Stimulated activated CD4-positive, alpha-beta T cell treated with anti-CD3 and anti-CD28 coated beads, Interleukin-1b, Interleukin-23, amount 100 ng/mL, for 48 hours (primary cell): ENCODE data around the gene NUMA1.
A peak's percentile ranks its signal among the peaks of the same experiment; 100 is the strongest.

Source experiments
- DNase-seq: peaks from one replicate; pipeline ENCODE4 v3.0.0-alpha.2; 2020

The NUMA1 gene

DNA sequence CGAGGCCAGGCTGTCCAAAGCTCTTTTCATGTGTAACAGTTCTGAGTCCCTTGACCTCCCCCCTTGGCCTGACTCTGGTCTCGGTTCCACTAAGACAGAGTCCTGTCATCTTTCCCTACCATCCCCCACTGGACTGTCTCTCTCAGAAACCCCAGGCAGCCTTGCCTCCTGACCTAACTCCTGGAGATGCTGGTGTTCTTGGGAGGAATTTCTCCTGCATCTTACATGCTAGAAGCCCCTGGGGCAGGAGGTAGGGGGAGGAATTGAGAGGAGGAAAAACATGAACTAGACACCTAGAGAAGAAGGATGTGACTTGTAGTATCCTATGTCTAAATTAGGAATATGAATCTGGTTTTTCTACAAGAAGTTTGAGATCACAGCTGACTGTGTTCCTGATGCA is 82.3 kb downstream of the NUMA1 start:
- DNase-seq: no peak

DNA sequence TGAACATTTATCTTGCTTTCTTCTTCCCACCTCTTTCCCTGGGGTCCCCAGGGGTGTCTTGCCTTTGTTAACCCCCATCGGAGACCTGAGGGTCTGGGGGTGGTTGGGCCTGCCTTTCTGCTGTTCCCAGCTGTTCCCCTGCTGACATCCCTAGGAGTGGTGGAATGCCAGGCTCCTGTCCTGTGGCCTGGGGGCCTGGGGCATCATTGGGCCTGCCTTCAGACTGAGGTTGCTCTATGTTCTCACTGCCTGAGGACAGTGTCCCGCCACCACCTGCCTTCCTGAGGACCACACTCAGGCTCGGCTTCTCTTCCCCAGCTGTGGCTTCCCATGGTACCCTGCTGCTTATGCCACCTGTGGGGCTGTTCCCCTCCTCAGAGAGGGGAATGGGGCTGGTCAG is 82.7 kb downstream of the NUMA1 start:
- DNase-seq: no peak

DNA sequence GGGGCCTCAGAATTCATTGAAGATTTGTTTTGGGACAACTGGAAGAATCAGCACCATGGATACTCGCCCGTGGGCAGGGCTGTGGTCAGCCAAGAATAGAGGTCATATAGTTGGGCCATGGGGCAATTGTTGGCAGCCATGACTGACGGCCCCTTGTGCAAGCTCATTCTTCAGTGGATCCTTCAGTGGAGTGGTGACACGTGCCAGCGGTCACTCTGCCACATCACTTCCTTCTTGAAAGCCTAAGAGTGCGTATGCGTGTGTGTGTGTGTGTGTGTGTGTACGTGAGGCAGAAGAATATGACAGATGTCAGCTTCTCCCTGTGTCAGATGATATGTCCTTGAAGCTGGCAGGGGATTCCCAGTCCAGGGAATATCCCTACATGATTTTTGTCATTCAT is 83.4 kb downstream of the NUMA1 start:
- DNase-seq: no peak

DNA sequence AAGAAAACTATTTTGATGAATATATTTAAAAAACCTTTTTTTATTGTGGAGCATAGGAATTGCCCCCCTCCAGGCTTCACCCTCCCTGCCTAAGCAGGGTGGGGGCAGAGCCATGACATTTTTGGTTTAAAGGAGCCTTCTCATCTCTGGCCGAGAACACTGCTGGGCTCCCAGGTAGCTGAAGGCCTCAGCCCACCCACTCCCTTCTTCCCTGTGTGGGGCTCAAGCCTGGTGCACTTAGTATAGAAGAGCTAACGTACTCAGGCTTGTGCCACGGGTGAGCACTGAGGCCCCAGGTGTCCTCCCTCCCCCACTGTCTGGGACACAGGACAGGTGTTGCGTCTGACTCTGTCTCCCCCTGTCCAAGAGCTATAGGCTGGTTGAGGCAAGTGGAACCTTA is 83.8 kb downstream of the NUMA1 start:
- DNase-seq: no peak

DNA sequence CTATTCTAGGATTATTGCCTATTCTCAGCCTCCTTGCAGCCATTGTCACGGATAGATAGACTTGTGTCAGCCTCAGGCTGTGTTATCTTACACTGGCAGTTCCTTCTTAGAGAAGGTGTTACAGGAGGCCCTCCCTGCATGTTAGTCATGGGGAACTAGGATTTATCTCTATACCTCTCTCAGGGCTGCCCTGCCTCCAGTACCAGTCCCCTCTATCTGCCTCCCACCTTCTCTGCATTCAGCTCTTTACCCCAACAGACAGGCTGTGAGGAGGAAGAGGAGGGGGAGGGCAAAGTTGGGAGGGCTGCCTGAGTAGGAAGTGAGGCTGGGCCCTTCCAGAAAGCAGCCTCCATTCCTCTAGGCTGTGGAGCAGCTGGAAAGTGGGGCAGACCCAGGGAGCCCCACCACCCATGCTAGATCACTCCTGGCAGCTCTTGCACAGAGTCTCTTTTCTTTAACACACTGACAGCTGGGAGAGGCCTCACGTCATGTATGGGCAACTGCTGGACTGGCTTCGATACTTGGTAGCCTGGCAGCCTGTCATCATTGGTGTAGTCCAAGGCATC is 84.5 kb downstream of the NUMA1 start:
- no peak for DNase-seq

DNA sequence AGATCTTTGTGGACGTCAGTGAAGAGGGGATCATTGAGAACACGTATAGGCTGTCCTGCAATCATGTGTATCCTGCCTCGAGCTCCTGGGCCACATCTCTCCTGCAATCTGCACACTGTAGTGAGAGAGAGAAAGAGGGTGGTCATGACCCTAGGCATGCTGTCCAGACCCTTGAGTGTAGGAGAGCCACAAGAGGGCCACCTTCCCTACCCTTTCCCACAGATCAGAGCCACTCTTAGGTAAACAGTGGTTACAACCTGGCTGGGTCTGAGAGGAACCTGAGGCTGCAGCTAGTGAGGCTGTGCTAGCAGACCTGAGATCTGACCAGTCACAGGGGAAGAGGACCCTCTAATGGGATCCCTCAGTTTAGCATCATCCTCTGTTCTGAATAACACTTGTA is 85.6 kb downstream of the NUMA1 start:
- DNase-seq: no peak

DNA sequence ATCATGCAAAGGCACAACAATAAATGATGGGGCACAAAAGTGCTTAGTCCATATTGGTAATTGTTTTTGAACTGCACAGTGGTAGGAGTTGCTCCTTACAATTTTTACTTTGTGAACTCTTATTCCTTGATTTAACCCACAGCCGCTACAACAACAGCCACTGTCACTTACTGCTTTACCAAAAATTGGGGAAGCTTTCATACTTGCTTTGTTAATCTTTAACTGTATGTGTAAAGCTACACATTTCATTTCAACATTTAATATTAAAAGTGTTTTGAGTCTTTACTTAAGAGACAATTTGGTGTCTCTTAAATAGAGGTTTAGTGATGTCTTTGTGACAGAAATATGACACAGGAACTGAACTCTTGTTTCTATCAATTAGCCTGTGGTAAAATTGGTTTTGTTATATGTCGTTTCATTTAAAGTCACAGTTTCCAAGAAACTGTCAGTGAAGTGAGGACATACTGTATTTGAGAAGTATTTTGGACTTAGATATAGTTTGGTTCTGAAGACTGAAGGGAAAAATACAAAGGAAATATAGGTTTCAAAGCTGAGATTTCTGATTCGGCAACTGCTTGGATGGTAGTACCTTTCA is 88.1 kb downstream of the NUMA1 start:
- DNase-seq: no peak

DNA sequence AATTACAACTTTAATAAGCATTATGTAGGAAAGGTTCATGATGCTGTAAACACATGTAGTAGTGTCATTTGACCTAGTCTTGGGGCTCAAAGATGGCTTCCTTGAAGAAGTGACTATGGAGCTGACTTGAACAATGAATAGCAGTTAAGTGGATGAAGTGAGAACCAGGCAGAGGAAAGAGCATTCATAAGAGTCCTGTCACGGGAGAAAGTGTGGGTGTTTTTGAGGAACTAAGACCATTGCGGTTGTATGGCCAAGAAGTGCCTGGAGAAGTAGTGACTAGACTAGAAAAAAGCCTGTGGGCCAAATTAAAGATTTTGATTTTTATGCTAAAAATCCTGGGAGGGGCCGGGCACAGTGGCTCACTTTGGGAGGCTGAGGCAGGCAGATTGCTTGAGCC is 88.8 kb downstream of the NUMA1 start:
- DNase-seq: no peak

DNA sequence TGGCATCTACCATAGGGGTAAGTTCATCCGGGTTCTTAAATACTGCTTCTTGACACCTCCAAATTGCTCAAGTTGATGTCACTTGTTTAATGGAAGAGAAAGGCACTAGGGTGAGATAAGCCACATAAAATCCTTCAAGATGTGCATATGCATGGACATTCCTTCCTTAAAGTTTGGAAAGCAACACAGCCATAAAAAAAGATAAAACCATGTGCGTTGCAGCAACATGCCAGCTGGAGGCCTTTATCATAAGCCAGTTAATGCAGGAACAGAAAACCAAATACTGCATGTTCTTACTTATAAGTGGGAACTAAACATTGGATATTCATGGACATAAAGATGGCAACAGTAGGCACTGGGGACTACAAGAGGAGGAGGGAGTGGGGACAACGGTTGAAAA is 89.6 kb downstream of the NUMA1 start:
- DNase-seq: no peak

DNA sequence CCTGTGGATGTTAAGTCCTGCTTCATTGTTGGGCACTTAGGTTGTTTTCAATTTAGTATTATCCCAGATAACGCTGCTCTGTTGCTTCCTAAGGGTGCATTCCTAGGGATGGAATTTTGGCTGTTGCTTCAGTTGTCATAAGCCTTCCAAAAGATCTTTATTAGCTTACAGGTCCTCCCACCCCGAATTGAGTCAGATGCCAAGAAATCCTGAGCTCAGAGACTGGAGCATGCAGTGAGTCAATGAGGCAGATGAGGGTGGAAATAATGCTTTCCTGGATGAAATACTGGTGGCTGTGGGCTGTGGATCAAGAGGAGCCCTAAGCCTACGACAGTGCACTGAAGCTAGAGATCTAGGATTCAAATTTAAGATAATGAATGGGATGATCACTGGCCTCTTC is 92.3 kb downstream of the NUMA1 start:
- DNase-seq: no peak

DNA sequence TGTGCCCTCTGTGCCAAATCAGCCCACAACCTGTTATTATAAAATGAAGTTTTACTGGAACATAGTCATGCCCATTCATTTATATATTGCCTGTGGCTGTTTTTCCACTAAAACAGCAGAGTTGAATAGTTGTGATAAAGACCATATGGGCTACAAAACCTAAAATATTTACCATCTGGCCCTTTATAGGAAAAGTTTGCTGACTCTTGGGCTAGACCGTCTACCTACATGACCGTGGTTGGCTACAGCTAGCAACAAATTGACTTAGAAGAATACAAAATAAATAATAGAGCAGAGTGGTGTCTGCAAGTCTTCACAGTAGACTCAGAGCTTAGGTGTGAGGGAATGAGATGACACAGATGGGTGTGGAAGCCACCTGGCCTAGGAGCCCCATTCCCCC is 92.8 kb downstream of the NUMA1 start:
- no peak for DNase-seq

DNA sequence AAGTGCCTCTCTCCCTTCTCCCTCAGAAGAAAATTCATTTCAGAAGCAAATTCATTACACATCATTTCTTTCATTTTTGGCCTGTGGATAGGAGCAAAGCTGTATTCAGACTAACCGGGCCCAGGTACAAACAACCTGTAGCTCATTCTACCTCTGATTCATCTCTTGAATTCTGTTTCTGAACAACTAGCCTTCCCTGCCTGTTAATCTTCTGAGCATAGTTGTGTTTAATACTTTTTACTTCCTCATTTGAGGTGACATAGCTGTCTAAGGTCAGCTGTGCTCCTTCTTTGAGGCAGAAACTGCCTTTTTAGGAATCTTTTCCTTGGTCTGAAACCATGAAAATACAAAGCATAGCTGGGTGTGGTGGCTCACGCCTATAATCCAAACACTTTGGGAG is 94.2 kb downstream of the NUMA1 start:
- DNase-seq: no peak

DNA sequence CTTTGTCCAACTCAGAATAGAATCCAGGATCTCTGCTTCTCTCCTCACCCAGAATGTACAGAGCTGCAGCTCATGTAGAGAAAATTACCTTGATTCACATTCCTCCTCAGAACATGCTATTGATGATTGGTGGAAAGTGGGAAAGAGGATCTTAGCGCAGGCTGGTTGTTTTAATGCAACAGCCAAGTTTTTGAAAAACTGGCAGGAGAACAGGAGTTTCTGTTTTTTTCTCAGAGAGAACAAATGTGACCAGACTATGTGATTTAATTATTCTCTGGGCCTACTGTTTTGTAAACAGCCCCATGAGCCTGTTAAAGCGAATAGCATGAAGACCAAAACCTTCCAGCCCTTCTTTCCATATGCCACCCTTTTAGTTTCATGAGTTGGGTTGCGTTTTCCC is 100.7 kb downstream of the NUMA1 start:
- no peak for DNase-seq

DNA sequence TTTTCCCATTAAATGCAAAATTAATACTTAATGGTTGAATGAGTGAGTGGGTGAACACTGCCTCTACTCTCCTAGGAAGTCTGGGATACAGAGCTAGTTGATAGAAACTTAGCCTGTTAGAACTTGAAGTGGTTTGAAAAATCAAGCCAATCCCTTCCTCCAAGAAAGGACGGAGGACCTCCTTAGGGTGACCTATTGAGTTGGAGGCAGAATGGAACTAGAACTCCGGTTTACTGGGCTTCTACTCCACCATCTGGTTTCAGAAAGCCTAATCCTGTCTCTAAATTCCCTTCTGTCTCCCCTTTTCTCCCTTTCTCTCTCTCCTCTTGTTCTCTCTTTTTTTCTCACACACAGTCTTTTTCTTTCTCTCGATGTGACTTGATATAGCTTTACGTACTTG is 101.2 kb downstream of the NUMA1 start:
- DNase-seq: no peak

DNA sequence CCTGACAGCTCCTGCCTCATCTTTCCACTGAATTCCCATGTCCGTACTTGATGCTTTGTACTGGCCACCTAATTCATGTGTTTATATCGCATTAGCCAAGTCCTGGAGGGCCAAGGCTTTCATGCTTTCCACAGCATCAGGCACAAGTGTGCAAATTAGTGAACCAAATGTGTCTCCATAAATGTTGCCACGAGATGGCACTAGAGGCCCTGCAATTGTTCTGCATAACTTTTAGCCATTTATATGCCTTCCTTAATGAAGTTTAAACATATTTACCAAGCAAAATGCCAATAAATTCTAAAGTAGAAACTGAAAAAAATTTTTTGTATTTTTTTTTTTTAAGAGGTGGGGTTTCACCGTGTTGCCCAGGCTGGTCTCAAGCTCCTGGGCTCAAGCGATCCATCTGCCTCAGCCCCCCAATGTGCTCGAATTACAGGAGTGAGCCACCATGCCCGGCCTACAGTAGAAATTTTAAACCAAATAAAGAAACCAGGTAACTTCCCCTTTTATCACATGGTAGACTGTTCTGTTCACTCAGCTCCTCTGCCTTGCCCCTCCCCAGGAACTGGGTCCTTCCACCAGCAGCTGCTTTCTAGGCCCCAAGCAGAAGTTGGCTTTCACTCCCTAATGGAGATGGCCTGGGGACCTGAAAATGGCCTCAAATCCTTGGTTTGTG is 102.5 kb downstream of the NUMA1 start:
- peak; percentile 35 for DNase-seq

DNA sequence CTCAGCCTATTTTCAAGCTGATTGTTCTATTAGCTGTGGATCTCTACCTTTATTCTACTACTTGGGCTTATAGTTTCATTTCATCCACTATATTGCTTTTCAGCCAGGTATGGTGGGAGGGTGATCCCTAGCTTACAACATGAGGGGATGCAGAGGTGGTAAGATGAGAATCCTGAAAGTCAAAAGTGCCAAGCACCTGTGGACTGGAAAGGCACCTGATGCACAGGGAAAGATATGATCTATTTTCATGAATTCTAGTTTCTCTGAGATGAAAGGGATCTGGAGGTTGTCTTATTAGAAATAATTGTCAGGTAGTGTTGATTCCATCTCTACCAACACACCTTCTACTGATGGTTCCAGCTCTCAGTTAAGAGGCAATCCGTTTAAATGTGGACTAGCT is 103.3 kb downstream of the NUMA1 start:
- no peak for DNase-seq

DNA sequence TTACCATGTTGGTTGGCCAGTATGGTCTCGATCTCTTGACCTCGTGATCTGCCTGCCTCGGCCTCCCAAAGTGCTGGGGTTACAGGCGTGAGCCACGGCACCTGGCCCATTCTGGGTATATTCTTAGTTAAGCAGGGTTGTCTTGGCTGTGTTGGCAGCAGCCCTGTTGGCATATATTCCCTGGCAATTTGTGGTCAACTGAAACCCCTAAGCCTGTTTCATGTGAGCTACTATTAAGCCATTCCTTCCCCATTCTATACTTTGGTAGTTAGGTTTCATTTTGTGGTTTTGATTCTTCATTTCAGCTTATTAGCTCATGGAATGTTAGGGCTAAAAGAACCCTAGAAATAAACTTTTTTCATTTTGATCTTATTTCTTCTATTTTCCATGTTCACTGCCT is 103.8 kb downstream of the NUMA1 start:
- DNase-seq: no peak

DNA sequence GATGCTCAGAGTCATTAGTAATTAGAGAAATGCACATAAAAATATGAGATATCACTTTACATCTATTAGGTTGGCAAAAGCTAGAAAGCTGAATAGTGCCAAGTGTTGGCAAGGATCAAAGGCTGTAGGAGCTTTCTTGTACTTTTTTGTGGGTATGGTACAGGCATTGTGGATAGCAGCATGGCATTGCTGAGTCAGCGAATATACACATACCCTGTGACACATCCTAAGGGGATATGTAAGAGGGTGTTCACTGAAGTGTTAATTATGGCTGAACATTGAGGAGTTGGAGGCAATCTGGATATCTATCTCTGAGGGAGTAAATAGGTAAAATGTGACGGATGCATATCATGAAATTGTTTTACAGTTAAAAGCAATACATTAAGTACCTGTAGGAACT is 108.7 kb downstream of the NUMA1 start:
- no peak for DNase-seq

DNA sequence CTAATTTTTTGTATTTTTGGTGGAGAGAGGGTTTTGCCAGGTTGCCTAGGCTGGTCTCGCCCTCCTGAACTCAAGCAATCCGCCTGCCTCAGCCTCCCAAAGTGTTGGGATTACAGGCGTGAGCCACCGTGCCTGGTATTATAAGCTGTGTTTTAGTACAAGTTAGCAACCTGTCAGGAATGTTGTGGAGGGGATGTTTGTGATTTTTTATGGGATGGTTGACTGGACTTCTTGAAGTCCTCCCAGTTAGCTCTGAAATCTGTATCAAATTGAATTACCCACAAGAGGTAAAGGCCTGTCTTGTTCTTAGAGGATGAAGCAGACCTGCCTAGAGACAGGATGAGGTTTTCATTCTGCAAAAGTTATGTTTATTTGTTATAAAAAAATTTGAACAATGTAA is 115.7 kb downstream of the NUMA1 start:
- no peak for DNase-seq

DNA sequence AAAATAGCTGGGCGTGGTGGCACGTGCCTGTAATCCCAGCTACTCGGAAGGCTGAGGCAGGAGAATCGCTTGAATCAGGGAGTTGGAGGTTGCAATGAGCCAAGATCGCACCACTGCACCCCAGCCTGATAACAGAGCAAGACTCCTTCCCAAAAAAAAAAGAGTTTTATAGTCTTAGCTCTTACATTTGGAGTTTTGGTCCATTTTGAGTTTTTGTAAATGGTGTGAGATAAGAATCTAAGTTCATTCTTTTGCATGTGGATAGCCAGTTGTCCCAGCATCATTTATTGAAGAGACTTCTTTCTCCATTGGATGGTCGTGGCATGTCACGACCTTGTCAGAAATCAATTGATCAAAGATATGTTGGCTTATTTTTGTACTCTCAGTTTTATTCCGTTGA is 116.9 kb downstream of the NUMA1 start:
- DNase-seq: no peak

DNA sequence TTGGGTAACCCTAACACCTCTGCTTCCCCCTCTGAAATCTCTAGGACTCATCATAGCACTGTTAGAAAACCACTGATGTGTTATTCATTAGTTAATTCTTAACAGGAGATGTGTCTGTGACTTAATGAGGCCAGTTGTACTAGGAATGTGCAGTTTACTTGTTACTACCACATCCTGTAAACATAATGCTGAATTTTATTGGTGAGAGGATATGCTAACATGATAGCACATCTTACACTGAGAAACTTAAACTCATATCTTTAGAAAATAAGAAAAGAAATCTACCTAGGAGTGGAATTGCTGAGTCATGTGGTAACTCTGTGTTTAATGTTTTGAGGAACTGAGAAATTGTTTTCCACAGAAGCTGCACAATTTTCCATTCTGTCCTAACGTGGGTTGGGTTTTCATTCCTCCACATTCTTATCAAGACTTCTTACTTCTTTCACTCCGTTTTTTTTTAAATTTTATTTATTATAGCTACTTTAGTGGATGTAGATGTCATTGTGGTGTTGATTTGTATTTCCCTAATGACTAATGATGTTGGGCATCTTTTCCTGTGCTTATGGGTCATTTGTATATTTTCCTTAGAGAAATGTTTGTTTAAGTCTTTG is 117.8 kb downstream of the NUMA1 start:
- DNase-seq: no peak

DNA sequence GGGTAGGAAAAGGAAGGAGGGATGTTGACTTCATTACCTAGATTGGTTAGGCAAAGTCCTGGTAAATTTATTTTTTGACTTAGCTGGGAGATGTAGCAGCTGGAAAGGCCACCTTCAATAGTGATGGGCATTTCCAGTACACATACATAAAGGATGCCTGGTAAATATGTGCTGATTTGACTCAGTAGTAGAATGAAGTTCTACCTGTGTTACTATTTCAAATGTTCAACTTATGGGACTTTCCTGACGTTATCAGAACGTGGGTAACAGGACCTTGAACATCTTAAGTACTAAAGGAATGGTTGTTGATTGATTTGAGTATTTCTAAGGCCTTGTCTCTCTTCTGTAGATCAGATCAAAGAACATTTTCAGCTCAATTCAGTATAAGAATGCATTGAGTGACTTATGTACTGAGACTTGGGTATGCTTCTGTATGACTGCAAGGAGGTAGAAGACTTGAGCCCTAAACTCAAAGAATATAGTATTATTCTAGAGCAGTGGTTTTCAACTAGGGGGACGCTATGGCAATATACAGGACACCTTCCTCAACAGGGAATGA is 124.4 kb downstream of the NUMA1 start:
- no peak for DNase-seq
